Measurements from ENCODE around the gene YAE1.
"Not testable (repeated sequence)": the region's sequence is repeated elsewhere in the genome, so short reads cannot be mapped to it uniquely, and the experiment has no call there.

Gene YAE1, protein sequence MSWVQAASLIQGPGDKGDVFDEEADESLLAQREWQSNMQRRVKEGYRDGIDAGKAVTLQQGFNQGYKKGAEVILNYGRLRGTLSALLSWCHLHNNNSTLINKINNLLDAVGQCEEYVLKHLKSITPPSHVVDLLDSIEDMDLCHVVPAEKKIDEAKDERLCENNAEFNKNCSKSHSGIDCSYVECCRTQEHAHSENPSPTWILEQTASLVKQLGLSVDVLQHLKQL

DNA sequence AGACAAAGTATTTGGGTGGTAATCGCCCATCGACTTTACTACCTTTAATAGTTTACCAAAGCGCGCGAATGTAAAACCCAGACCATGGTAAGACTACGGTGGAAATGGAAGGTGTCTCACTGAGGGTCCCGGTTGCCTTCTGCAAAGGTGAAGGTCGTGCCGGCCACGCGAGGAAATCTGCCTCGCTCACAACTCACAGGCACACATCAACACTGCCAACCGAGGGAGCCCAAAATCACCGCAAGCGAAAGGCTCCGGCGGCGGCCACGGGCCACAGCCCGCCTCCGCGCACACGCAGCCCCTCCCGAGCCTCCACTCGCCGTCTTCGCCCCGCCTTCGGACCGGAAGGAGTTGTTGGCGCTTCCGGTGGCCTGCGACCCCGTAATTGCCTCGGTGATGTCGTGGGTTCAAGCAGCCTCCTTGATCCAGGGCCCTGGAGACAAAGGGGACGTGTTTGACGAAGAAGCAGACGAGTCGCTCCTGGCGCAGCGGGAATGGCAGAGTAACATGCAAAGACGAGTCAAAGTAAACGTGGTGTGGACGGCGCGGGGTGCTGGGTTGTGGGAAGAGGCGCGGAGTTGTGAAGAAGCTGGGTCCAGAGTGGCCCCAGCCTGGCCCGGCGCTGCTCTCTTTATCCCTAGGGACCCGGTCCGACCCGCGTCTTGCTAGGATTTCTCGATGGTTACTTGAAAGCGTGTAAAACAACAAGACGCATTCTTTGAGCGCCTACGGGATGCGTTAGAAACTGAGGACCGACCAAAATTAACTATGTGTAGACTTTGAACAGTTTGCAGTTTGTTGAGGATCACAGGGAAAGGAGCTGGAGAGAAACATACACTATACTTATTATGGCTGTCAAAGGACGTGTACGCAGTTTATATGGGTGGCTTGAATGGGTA lies at the start of gene YAE1:
Gene YAE1, plus strand, starts transcription at position 382 of the 899 bp plus-strand sequence. Its CDS starts 15 bp downstream, at position 397.
- peak; percentile 74 for DNase-seq

DNA sequence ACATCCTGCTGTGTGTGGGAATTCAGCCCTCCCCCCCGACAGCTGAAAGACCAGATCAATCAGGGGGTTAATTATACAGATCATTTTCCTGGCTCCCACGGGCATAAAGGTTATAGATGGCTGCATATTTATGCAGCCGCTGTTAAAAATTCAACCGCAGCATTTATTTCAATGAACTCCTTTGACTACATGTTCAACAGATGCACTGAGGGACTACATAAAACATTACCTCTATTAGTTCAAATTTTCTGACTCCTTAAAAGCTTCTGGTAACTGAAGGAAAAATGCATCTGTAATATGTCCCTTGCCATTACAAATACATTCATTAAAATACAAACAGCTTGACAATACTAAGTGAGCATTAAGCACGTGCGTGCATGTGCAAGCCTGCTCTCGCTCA lies 49.7 kb upstream of the YAE1 start:
- no peak for DNase-seq

DNA sequence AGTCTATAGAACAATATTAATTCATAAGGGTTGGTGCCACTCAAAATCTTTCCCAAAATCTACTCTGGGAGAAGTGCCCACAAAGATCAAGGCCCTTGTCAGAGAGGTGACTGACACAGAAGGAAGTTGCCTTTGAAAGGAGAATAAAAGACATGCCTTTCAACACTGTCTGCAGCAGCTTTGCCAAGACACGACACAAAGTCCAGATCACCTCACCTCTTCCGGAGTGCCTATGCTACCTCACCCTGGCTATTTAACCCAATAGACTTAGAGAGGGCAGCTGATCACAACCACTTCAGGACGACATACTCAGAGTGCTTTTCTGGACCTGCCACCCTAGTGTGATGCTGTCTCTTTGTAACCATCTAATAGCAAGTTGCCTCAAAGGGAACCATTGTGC lies 49.0 kb upstream of the YAE1 start:
- no peak for DNase-seq

DNA sequence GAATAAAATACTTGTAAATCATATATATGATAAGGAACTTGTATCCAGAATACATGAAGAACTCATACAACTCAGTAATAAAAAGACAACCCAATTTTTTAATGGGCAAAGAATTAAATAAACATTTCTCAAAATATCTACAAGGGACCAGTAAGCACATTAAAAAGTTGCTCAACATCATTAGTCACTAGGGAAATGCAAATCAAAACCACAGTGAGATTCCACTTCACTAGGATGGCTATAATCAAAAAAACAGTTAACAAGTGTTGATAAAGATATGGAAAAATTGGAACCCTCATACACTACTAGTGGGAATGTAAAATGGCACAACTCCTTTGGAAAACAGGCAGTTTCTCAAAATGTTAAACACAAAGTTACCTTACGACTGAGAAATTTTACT lies 40.3 kb upstream of the YAE1 start:
- no peak for DNase-seq

DNA sequence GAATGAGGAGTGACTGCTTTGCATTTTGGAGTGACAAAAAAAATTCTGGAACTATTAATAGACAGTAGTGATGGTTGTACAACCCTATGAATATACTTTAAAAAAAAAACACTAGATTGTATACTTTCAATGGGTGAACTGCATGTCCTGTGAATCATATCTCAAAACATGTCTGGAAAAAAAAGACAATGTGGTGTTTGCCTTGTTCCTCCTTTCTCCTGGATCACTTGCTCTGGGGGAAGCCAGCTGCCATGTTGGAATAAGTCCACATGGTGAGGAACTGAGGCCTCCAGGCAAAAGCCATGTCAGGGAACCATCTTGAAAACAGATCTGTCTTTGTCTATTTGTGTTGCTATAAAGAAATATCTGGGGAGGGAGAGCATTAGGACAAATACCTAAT lies 39.5 kb upstream of the YAE1 start:
- DNase-seq, result no peak

DNA sequence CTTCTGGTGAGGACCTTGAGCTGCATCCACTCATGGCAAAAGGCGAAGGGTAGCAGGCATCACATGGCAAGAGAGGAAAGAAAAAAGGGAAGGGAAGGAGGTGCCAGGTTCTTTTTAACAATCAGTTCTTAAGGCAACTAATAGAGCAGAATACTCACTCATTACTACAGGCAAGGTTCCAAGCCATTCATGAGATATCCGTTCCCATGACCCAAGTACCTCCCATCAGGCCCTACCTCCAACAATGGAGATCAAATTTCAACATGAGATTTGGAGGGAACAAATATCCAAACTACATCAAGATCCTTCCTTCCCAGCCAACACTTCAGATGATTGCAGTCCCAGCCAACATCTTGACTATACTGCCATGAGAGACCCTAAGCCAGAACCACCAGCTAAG lies 38.9 kb upstream of the YAE1 start:
- no peak for DNase-seq

DNA sequence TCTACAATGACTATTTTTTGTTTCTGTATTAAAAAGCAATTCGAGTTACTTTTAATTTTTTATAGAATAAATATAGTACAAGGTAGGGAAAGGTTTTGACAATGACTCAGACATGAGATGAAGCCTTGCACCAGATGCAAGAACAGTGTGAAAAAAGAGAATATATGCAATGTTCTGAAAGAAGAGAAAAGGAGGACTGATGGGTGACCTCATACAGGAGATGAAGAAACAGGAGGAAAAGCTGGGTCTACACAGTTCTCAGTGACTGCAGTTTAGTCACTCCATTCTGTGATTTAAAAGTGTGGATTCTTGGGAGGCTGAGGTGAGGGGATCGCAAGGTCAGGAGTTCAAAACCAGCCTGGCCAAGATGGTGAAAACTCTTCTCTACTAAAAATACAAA lies 38.3 kb upstream of the YAE1 start:
- DNase-seq, result no peak

DNA sequence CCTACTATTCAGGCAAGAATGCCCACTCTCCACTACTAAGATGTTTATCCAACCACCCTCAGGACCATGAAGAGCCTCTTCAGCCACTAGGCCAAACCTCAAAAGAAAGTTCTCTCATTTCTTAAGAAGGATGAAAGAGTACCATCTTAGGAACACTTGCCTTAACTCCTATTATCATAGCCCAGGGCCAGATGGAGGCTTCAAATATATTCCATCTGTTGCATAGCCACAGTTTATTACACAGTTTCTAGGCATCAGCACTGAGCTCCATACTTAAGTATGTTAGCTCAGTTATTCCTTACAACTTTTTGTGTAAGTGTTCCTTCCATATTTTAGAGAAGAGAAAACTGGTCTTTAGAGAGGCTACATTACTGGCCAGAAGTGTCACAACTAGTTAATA lies 37.4 kb upstream of the YAE1 start:
- no peak for DNase-seq

DNA sequence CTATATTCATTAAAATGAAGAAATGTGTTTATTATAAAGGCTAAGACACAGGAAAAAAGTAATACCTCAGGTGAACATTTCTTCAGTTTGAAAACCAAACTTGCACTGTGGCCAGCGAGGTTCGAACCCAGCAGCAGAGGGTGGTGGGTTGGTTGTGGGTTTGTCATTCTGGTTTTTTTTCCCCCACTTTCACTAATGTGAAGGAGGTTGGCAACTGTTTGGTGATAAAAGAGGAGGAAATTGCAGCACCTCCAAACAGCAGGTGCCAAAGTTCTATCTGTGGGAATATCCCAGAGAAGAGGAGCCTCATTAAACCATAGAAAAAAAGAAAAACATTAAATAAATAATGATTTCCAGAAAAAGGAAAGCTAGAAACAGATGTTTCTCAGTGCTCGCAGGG lies 36.6 kb upstream of the YAE1 start:
- no peak for DNase-seq

DNA sequence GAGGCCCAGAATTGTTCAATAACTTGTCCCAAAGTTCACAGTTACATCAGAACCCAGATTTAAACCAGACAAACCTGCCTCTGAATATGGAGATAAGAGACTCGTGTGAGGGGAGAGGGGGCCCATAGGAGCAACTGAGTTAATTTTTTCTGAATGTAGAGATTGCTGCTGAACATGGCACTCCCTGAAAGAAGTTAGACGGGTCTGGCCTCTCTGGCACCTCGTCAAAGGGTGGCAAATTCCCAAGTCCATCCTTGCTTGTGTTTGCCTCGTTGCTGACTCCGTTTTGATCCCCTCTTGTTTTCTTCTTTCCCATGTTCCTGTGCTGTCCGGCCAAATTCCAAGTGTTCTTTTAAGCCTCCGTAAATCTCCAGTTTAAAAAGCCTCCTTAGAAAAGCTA lies 35.2 kb upstream of the YAE1 start:
- DNase-seq, result no peak

DNA sequence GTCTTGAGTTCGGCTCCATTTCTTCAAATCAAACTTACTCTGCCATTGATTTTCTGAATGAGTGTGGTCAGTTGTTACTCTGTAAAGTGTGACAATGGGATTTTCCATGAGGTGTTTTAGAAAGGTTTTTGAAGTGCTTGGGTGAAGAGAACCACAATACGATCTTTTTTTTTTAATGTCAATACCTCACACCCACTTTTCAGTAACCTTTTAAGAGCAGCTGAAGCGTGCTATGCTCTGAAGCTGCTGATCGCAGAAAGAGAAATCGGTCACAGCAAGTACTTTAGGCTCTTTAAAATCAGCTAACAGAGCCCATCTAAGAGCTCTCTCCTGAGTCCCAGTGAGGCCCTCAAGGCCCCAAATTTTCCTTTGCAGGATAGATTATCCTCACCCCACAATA lies 34.4 kb upstream of the YAE1 start:
- no peak for DNase-seq

DNA sequence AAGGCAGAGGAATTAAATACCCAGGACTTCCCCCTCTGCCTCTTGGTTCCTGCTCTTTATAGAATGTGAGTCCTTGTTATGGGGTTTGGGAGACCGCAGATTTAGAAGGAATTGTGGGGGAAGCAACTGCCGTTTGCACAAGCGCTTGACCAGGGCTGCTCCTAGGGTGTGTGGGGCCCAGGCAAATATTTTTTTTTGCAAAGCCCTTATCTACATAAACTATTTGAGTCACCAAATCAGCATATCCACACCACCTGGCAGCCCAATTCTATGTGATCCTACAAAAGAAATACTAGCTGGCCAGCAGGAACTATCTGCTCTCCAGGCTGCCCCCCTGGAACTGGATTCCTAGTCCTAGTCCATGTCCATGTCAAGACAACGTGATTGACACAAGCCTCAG lies 33.4 kb upstream of the YAE1 start:
- DNase-seq, result no peak

DNA sequence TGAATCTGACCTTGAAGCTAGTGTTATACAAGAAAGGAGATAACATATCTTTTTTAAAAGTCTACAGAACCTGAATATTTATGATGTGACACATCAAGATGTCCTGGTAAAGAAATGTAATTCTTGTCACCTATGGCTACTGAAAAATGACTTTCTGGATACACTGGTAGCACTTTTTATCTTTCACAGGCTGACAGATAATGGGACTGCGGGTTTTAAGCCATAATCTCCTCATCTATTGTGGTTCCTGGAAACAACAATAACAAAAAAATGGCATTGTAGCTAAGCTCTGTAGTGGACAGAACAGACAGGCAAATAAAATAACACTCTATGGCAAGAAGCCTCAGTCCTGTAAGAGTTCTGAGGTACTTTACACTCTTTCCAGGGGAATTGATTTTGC lies 31.6 kb upstream of the YAE1 start:
- DNase-seq, result no peak

DNA sequence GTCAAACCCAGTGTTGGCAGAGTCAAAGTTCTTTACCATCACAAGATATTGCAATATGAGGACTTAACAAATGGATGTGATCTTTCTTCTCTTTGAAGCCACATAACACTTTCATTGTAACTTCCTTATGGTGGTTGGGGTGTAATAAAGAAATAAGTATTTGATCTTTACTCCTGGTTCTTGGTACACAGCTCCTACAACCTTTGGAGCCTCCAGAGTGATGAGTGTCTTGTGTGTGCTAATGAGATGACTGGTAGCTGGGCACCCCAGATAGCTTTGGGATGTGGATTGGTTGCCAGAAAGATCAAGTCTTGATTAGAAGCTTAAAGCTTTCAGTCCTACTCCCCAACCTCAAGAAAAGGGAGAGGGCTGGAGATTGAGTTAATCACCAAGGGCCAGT lies 31.1 kb upstream of the YAE1 start:
- no peak for DNase-seq

DNA sequence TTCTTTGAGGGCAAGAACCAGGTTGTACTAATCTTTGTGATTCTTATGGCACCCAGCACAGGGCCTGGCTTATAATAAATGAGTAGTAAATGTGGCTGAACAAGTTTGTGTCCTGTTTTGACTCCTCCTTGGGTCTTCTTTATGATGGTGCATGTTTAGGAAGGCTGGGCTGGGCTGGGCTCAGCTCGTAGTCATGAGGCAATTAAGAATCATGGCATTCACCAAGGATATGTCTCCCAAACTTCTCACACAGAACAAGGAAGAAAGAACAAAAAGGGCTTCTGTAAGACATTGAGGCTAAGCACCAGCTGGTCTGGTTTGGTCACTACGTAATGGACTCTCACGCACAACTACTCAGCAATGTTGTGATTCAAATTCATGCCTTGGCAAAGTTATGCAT lies 30.5 kb upstream of the YAE1 start:
- no peak for DNase-seq

DNA sequence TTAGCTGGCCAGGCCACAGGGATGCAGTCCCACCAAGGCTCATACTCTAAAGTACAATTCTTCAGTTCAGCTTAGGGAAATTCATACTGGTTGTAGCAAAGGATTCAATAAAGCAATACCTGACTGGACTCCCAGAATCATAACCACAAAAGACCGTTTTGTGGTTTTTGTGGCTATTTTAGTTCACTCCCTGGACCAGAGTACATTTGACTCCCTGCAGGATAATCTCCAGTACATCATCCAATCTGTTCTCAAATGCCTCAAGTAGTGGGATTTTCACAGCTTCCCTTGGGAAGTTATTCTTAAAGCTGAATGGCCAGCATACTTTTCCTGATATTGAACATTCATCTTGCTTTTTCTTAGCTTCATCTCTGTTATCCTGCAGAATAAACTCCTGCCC lies 29.3 kb upstream of the YAE1 start:
- DNase-seq, result no peak

DNA sequence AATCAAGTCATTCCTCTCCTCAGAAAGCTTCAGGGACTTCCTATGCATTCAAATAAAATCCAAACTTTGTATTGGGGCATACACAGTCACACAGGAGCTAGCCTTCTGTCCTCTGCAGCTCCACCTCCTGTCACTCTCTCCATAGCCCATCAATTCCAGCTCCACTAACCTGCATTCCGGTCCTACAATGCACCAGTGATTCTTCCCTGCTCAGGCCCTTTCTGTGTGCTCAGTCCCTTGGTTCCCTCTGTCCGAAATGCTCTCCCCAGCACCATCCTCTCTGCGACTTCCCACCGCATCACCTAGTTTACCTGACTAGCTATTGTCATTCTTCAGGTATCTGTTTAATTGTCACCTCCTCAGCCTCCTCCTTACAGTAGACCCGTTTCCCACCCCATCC lies 26.4 kb upstream of the YAE1 start:
- DNase-seq, result no peak

DNA sequence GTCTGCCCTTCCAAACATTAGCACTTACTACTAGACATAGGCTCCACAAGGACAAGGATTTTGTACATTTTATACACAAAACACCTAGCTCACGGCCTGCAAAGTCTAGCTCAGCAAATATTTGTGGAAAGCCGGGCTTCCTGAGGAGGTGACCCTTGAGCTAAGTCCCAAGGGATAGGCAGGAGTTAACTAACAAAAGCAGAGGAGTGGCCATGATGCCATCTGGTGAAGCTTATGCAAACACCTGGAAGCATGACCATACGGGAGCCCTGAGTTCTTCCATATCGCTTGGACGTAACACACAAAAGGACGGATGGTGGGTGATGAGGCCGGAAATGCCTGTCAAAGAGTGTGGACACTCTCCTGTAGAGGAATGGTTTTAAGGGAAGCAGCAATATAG lies 25.9 kb upstream of the YAE1 start:
- no peak for DNase-seq

DNA sequence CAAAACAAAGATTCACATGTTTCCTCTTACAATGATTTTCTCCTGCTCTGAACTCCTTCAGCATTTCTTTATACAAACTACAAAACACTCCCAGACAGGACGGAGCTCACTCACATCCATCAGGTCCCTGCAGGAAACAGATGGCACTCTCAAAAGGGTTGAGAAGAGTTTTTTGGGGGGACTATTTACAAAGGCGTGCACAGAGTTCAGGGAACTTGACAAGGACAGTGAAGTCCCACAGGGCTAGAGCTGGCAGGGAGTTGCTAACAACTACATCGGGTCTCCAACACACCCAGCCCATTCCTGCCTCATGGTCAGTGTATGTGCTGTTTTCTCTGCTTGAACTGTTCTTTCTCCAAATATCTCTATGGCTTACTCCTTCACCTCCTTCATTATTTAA lies 24.7 kb upstream of the YAE1 start:
- DNase-seq, result no peak

DNA sequence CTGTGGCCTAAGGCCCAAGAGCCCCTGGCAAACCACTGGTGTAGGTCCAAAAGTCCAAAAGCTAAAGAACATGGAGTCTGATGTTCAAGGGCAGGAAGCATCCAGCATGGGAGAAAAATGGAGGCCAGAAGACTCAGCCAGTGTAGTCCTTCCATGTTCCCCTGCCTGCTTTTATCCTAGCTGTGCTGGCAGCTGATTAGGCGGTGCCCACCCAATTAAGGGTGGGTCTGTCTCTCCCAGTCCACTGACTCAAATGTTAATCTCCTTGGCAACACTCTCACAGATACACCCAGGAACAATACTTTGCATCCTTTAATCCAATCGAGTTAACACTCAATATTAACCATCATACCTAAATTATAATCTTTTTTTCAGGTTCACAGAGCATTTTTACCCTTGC lies 21.4 kb upstream of the YAE1 start:
- not testable (repeated sequence) for DNase-seq

DNA sequence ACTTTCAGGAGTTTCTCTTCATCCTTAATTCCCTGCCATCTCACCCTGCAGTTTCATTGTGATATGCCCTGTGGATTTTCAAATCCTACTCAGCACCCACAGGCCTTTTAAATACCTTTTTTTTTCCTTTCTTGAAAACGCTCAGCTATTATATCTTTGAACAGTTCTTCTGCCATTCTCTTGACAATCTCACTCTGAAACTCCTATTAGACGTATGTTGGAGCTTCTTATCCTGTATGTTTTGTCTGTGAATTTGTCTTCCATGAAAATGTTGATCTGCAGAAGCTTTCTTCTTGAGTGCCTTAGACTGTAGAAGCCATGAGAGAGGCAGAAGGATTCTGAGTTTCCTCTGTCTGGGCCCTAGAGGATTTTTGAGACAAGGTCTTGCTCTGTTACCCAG lies 18.9 kb upstream of the YAE1 start:
- no peak for DNase-seq

DNA sequence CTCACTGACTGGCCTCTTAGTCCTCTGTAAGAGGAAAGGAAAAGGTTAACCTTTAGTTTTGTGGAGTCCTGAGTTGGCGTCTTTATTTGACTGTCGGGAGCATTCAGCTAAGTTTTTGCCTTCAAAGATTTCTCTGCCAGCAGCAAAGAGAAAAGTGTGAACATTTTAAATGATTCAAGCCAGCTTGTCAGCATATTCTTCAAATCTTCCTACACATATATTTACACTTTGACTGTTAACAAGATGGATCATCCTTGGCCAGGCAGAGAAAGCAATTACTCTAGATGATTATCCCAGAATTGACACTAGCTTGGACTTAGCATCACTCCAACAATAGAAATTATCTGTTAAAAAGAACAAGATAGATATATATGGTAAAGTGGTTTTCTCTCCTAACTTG lies 15.8 kb upstream of the YAE1 start:
- no peak for DNase-seq

DNA sequence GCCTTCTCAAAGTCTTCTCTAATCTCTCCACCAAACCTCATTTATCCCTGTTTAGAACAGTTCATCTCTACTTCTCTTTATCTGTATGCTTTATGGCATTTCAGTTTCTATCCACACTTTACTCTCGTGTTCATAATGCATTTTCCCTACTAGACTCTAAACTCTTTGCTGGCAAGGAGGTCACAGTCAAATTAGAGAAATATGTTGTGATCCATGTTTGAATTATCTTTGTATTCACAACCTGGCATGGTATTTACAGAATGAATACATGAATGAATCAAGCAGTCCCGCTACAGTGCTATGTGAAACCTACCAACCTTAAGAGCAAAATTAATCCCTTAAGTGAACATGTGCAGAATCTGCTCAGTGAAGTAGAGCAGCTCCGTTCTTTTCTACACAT lies 12.8 kb upstream of the YAE1 start:
- no peak for DNase-seq

DNA sequence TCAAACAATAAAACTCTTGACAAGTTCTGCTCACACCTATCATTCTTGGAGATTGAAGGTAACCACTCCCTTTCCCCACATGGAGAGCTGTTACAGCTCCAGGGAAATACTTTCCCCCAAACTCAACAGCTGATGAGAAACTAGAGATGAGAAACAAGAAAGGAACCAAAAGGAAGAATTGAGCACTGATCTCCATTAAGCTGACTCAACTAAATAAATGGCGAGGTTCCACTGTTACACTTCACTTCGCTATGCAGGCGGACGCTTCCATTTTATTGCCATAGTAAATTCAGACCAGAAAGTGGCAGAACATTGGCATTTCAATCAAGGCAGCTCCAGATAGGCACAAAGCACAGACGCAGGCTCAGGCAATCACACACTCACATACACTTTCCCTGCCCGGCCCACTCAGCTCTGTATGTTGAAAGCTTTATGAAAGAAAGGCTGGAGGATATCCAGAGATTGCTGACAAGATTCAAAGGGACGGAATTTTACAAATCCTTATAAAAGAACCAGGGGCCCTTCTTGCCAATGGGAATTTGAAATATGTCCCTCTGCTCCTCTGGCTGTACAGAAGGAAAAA lies 11.5 kb upstream of the YAE1 start:
- no peak for DNase-seq

All from COR-L47 (cell line).